Measurements from ENCODE around the gene TNS3. TPM values are rescaled to one million over a fixed set of nuclear protein-coding genes. Genes with fewer than 3 reads are reported as not detected.

TNS3 gene
- polyA plus RNA-seq, 1 of the 3 experiments (the other 2 are of a cell fraction), result 72.3 TPM

DNA sequence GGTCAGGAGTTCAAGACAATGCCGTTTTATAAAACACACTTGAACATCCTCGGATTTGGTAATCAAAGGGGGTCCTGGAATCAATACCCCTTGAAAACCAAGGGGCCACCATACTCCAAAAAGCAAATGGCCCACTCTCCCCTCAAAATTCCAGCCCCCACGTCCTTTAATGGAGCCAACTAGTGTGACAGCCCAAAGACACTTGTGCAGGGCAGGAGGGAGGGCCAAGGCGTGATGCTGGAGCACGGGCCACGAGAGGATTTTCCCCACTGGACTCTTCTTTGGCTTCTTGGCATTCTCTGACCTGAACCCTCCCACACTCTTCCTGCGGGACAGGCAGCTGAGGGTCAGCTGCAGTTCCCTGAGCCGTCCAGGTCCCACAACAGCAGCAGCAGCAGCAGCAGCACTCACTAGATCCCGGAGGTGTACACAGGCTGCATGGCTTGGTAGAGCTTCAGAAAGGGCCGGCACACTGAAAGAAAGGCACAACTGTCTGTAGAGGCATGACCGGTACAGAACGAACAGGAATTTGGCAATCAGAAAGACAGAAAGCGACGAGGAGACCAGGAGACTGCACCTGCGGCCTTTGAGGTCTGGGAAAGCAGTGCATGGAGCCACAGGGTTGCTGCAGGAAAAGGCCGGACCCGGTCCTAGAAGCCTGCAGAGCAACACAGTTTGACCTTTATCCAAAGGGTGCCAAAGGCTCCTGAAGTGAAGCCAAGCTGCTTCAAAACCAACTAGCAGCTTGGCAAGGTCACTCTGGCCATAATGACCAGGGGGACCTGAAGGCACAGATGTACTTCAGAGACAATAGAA, 168.2 kb downstream of the TNS3 start (continued):
- TF ChIP-seq NFIC (IDR thresholded peaks at IDR 0.05; ENCODE audit: borderline replicate concordance), result no peak
- no peak for TF ChIP-seq MEF2A (IDR thresholded peaks at IDR 0.05; ENCODE audit: borderline replicate concordance, low read depth)
- TF ChIP-seq, protein P1, sequence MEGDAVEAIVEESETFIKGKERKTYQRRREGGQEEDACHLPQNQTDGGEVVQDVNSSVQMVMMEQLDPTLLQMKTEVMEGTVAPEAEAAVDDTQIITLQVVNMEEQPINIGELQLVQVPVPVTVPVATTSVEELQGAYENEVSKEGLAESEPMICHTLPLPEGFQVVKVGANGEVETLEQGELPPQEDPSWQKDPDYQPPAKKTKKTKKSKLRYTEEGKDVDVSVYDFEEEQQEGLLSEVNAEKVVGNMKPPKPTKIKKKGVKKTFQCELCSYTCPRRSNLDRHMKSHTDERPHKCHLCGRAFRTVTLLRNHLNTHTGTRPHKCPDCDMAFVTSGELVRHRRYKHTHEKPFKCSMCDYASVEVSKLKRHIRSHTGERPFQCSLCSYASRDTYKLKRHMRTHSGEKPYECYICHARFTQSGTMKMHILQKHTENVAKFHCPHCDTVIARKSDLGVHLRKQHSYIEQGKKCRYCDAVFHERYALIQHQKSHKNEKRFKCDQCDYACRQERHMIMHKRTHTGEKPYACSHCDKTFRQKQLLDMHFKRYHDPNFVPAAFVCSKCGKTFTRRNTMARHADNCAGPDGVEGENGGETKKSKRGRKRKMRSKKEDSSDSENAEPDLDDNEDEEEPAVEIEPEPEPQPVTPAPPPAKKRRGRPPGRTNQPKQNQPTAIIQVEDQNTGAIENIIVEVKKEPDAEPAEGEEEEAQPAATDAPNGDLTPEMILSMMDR (IDR thresholded peaks at IDR 0.05), result no peak
- TF ChIP-seq, protein P2, sequence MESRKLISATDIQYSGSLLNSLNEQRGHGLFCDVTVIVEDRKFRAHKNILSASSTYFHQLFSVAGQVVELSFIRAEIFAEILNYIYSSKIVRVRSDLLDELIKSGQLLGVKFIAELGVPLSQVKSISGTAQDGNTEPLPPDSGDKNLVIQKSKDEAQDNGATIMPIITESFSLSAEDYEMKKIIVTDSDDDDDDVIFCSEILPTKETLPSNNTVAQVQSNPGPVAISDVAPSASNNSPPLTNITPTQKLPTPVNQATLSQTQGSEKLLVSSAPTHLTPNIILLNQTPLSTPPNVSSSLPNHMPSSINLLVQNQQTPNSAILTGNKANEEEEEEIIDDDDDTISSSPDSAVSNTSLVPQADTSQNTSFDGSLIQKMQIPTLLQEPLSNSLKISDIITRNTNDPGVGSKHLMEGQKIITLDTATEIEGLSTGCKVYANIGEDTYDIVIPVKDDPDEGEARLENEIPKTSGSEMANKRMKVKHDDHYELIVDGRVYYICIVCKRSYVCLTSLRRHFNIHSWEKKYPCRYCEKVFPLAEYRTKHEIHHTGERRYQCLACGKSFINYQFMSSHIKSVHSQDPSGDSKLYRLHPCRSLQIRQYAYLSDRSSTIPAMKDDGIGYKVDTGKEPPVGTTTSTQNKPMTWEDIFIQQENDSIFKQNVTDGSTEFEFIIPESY (IDR thresholded peaks at IDR 0.05; ENCODE audit: borderline replicate concordance, low read depth), result no peak
- TF ChIP-seq, protein P3, sequence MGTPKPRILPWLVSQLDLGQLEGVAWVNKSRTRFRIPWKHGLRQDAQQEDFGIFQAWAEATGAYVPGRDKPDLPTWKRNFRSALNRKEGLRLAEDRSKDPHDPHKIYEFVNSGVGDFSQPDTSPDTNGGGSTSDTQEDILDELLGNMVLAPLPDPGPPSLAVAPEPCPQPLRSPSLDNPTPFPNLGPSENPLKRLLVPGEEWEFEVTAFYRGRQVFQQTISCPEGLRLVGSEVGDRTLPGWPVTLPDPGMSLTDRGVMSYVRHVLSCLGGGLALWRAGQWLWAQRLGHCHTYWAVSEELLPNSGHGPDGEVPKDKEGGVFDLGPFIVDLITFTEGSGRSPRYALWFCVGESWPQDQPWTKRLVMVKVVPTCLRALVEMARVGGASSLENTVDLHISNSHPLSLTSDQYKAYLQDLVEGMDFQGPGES (IDR thresholded peaks at IDR 0.05; ENCODE audit: low read depth, low read length), result no peak
- TF ChIP-seq SMC3 (IDR thresholded peaks at IDR 0.05; ENCODE audit: low read depth, low read length), result no peak

DNA sequence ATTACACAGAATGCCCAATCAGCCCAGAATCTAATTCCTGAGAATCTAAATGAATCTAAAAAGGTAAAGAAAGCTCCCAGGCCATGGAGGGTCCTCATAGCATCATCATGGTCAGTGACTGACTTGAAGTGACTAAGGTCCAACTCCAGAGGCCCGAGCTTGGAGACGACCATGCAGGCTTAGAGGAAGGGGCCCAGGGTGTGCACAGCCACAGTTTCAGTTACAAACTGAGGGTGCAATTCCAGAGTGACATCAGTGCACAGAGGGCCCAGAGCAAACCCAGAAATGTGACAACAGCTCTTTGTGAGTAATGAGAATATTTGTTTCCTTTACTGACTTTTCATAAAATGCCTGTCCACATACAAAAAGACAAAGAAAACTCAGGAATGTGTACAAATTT, 170.0 kb downstream of the TNS3 start:
- Histone ChIP-seq H4K20me1 (ENCODE audit: insufficient read depth) (no peaks in the 10 kb centered on the region), H3F3A (replicated peaks; ENCODE audit: insufficient read depth) (peaks cover 6% of the 10 kb centered on the region), H3K9me3 (no peaks in the 10 kb centered on the region), H2AFZ (ENCODE audit: low read depth) (no peak overlapping the region), H3K4me2 (no peak overlapping the region), H3K9ac (no peak overlapping the region), H3K27ac (ENCODE audit: low read depth in 2 of 2, low read length in 1 of 2) (no peak overlapping the region), H3K79me2 (ENCODE audit: insufficient read depth) (no peaks in the 10 kb centered on the region), H3K4me3 (ENCODE audit: low read depth in 2 of 2, low read length in 1 of 2) (no peak overlapping the region), H3K9me2 (no peaks in the 10 kb centered on the region), H3K4me1 (ENCODE audit: control insufficient read depth in 1 of 2, insufficient read depth in 2 of 2, low read depth in 1 of 2, low read length in 1 of 2) (peaks cover 0 to 4% of the 10 kb centered on the region in 2 experiments; a peak in 1 of 4 replicates), H3K36me3 (replicated peaks in 1 of 2; ENCODE audit: control insufficient read depth in 1 of 2, insufficient read depth in 2 of 2, low read length in 1 of 2) (peaks cover 43 to 73% of the 10 kb centered on the region in 2 experiments), H3K27me3 (ENCODE audit: insufficient read depth) (no peaks in the 10 kb centered on the region)
- CTCF ChIA-PET, result no interaction called here
- no peak for DNase-seq
- TF ChIP-seq MEF2A (IDR thresholded peaks at IDR 0.05; ENCODE audit: borderline replicate concordance, low read depth) (no peak), SIN3A (IDR thresholded peaks at IDR 0.05; ENCODE audit: borderline replicate concordance, low read depth, low read length) (no peak), FOXJ3 (CRISPR knock-in tag; IDR thresholded peaks at IDR 0.05) (no peak), SMC3 (IDR thresholded peaks at IDR 0.05; ENCODE audit: low read depth, low read length) (no peak), YY1 (IDR thresholded peaks at IDR 0.05; ENCODE audit: low read depth) (no peak), TCF12 (IDR thresholded peaks at IDR 0.05) (no peak), RFX5 (IDR thresholded peaks at IDR 0.05; ENCODE audit: low read length) (no peak), EZH2phosphoT487 (IDR thresholded peaks at IDR 0.05; ENCODE audit: borderline replicate concordance, low read depth) (no peak), TEAD4 (IDR thresholded peaks at IDR 0.05; ENCODE audit: borderline replicate concordance, insufficient read depth) (no peak), MXI1 (IDR thresholded peaks at IDR 0.05; ENCODE audit: low read depth, low read length) (no peak), CHD2 (IDR thresholded peaks at IDR 0.05; ENCODE audit: low read length, partially characterized antibody) (no peak), NFIC (IDR thresholded peaks at IDR 0.05; ENCODE audit: borderline replicate concordance) (no peak), RAD21 (IDR thresholded peaks at IDR 0.05; ENCODE audit: low read length) (no peak)
- TF ChIP-seq, protein P4, sequence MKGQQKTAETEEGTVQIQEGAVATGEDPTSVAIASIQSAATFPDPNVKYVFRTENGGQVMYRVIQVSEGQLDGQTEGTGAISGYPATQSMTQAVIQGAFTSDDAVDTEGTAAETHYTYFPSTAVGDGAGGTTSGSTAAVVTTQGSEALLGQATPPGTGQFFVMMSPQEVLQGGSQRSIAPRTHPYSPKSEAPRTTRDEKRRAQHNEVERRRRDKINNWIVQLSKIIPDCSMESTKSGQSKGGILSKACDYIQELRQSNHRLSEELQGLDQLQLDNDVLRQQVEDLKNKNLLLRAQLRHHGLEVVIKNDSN (IDR thresholded peaks at IDR 0.05; ENCODE audit: borderline replicate concordance, low read depth), result no peak
- TF ChIP-seq, protein P5, sequence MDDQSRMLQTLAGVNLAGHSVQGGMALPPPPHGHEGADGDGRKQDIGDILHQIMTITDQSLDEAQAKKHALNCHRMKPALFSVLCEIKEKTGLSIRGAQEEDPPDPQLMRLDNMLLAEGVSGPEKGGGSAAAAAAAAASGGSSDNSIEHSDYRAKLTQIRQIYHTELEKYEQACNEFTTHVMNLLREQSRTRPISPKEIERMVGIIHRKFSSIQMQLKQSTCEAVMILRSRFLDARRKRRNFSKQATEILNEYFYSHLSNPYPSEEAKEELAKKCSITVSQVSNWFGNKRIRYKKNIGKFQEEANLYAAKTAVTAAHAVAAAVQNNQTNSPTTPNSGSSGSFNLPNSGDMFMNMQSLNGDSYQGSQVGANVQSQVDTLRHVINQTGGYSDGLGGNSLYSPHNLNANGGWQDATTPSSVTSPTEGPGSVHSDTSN (IDR thresholded peaks at IDR 0.05), result no peak
- TF ChIP-seq, protein P6, sequence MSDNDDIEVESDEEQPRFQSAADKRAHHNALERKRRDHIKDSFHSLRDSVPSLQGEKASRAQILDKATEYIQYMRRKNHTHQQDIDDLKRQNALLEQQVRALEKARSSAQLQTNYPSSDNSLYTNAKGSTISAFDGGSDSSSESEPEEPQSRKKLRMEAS (IDR thresholded peaks at IDR 0.05; ENCODE audit: low read depth), result no peak
- TF ChIP-seq, protein P2 (IDR thresholded peaks at IDR 0.05; ENCODE audit: borderline replicate concordance, low read depth), result no peak
- no CpG with 5 or more reads among the region's 2 CpGs for WGBS (ENCODE audit: low lambda C conversion rate)
- POLR2A ChIA-PET, result no interaction called here

Measured in SK-N-SH (cell line).